GM12878 (cell line): ENCODE measurements around the gene PPP6C. TPM values are rescaled to one million over a fixed set of nuclear protein-coding genes. Genes with fewer than 3 reads are reported as not detected.
"Not testable (repeated sequence)": the region's sequence is repeated elsewhere in the genome, so short reads cannot be mapped to it uniquely, and the experiment has no call there.

Experiments used
- ATAC-seq: fragments of 200-7000 bp; cut with Tn5 transposase; 3 replicates; pipeline ENCODE4 v1.9.1; 2020; ENCODE audit warnings: mild to moderate bottlenecking, moderate library complexity
- BruUV-seq: library from RNA; stranded (reverse); fragments of 400-500 nt; replicated peaks from 2 replicates; lab custom pipeline; 2021; lab: Mats Ljungman, UMichigan
- CTCF ChIA-PET: fragments of 300-600 bp; sonication (Branson Sonifier 250); formaldehyde crosslinking; extraction: SDS; loops from one replicate; lab custom pipeline; 2021; ENCODE audit warnings: inconsistent platforms; lab: Yijun Ruan, JAX
- POLR2A ChIA-PET: fragments of 350-600 bp; formaldehyde crosslinking; extraction: SDS; loops from one replicate; lab custom pipeline; 2021; ENCODE audit warnings: inconsistent platforms; lab: Charles Lee
- RAD21 ChIA-PET: fragments of 300-600 bp; sonication (Branson Sonifier 250); formaldehyde crosslinking; loops from one replicate; lab custom pipeline; 2023; ENCODE audit warnings: antibody characterized with exemption; ENCODE audit not compliant: unreplicated experiment; lab: Charles Lee
- SMC1A ChIA-PET: fragments of 300-600 bp; sonication (Branson Sonifier 250); formaldehyde crosslinking; loops from one replicate; lab custom pipeline; 2023; ENCODE audit not compliant: unreplicated experiment, uncharacterized antibody; lab: Charles Lee
- DNase-seq: peaks from one replicate; pipeline ENCODE4 v3.0.0-alpha.2; 2011; ENCODE audit warnings: low read depth, low spot score
- FAIRE-seq: peaks from 3 replicates; lab custom pipeline; 2011; peaks lifted over from hg19 to GRCh38; lab: Jason Lieb, UNC
- H2AFZ ChIP-seq: 2 replicates; pipeline ENCODE4 v1.6.0; 2011; ENCODE audit warnings: low read depth, low read length, control low read depth; ENCODE audit not compliant: control insufficient read depth
- H3K27ac ChIP-seq: 2 replicates; pipeline ENCODE4 v1.5.1; 2011; ENCODE audit warnings: control low read depth; ENCODE audit not compliant: control insufficient read depth, insufficient read depth
- H3K27me3 ChIP-seq, 2 experiments: replicated peaks in 1 of 2; 2 replicates each; pipeline versions ENCODE4 v1.6.0 to v1.6.1; 2011; ENCODE audit warnings: low read length in 1 of 2; ENCODE audit not compliant: control insufficient read depth in 2 of 2, insufficient read depth in 2 of 2
- H3K36me3 ChIP-seq, 2 experiments: 2 replicates each; pipeline ENCODE4 v1.5.1; 2011; ENCODE audit warnings: low read length in 1 of 2; ENCODE audit not compliant: control insufficient read depth in 2 of 2, insufficient read depth in 2 of 2
- H3K4me1 ChIP-seq: 2 replicates; pipeline ENCODE4 v1.6.1; 2011; ENCODE audit warnings: mild to moderate bottlenecking, low read length, moderate library complexity, mixed read lengths; ENCODE audit not compliant: control insufficient read depth, insufficient read depth
- H3K4me2 ChIP-seq: 2 replicates; pipeline ENCODE4 v1.6.0; 2011; ENCODE audit warnings: control low read depth; ENCODE audit not compliant: control insufficient read depth, insufficient read depth
- H3K4me3 ChIP-seq: fragments of 200-600 bp; sonication (generic); 2 replicates; pipeline ENCODE4 v1.5.1; 2016
- H3K79me2 ChIP-seq: 2 replicates; pipeline ENCODE4 v1.6.0; 2011; ENCODE audit warnings: low read length; ENCODE audit not compliant: control insufficient read depth, insufficient read depth
- H3K9ac ChIP-seq: 2 replicates; pipeline ENCODE4 v1.8.0; 2011; ENCODE audit warnings: low read length, control low read depth, mixed read lengths; ENCODE audit not compliant: control insufficient read depth, insufficient read depth
- H3K9me3 ChIP-seq: replicated peaks from 3 replicates; pipeline ENCODE4 v1.5.1; 2011; ENCODE audit warnings: mild to moderate bottlenecking, low read length; ENCODE audit not compliant: control insufficient read depth, insufficient read depth
- H4K20me1 ChIP-seq: 2 replicates; pipeline ENCODE4 v1.6.0; 2011; ENCODE audit not compliant: control insufficient read depth, insufficient read depth
- ATF2 ChIP-seq: IDR thresholded peaks from 2 replicates; pipeline ENCODE4 v1.6.1; 2012; ENCODE audit warnings: low read length, inconsistent platforms
- ZNF687 ChIP-seq: fragments of 450-650 bp; IDR thresholded peaks from 2 replicates; pipeline ENCODE4 v1.6.1; 2017; ENCODE audit warnings: mild to moderate bottlenecking, moderate library complexity
- WGBS: methylation state at CpG from one replicate; pipeline ENCODE4 v1.1.6; 2016; ENCODE audit warnings: low lambda C conversion rate; ENCODE audit not compliant: insufficient replicate concordance, insufficient coverage; ENCODE audit errors: missing lambda C conversion rate; 5-methylcytosine and 5-hydroxymethylcytosine counted together
- in situ Hi-C: fragments of 300-500 bp; cut with MboI; formaldehyde crosslinking; loops from 9 replicates; pipeline ENCODE4 v1.14.3; 2018; ENCODE audit warnings: mixed read lengths
- intact Hi-C: fragments of 100-400 bp; cut with micrococcal nuclease; formaldehyde crosslinking; loops from one replicate; pipeline ENCODE4 v1.14.2; 2022; ENCODE audit not compliant: unreplicated experiment
- polyA plus RNA-seq, 11 experiments: library from polyadenylated mRNA; depleted of rRNA in 4 of 11; unstranded in 6 of 11; stranded (reverse) in 5 of 11; fragments of >200 nt; fragmentation: Nextera tagmentation in 4 of 11; fragmentation: Illumina TruSeq in 1 of 11; extraction: Ambion mirVana in 4 of 11; extraction: Trizol in 1 of 11; gene quantifications; 1 replicate in 1 of 11; 2 replicates in 10 of 11; pipeline versions ENCODE4 v1.2.1 to v1.2.3, GENCODE V29; 2011 to 2016; ENCODE audit warnings: inconsistent platforms in 2 of 11, missing spikeins in 2 of 11, low read depth in 1 of 11
- total RNA-seq, 4 experiments: library from RNA; depleted of rRNA in 3 of 4; stranded (reverse); fragments of >200 nt in 3 of 4; fragmentation: Illumina TruSeq in 1 of 4; extraction: Trizol in 1 of 4; gene quantifications; 2 replicates each; pipeline versions ENCODE4 v1.2.1 to v1.2.3, GENCODE V29; 2013 to 2021

The PPP6C gene
- total and polyA plus RNA-seq, 10 of the 15 experiments (the other 5 are each of a cell fraction or from before 2014, with no cell fraction given): 26.8 to 45.3 (median 37.1) TPM

GRCh38 chr9:125110464-125110863 is 79.1 kb downstream of the PPP6C start (continued):
- TF ChIP-seq ATF2 (no peak), ZNF687 (no peak)

DNA sequence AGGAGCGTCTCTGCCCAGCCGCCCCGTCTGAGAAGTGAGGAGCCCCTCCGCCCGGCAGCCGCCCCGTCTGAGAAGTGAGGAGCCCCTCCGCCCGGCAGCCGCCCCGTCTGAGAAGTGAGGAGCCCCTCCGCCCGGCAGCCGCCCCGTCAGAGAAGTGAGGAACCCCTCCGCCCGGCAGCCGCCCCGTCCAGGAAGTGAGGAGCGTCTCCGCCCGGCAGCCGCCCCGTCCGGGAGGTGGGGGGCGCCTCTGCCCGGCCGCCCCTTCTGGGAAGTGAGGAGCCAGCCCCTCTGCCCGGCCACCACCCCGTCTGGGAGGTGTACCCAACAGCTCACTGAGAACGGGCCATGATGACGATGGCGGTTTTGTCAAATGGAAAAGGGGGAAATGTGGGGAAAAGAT is 81.1 kb downstream of the PPP6C start:
- in situ Hi-C loops, H3K27me3 ChIP-seq, H3K4me3 ChIP-seq, H3K27ac ChIP-seq, H4K20me1 ChIP-seq, H3K4me2 ChIP-seq, CTCF ChIA-PET, FAIRE-seq, H2AFZ ChIP-seq, DNase-seq, H3K4me1 ChIP-seq, intact Hi-C loops, H3K36me3 ChIP-seq, H3K79me2 ChIP-seq, H3K9me3 ChIP-seq, POLR2A ChIA-PET, RAD21 ChIA-PET, H3K9ac ChIP-seq, ATAC-seq, BruUV-seq: not testable (repeated sequence)
- WGBS: 98% methylated on average over 8 of the region's 33 CpGs
- SMC1A ChIA-PET: interaction anchor here (0.6 kb wide), 1 partner anchor 39 kb away, joined by 4 read pairs; no protein-coding TSS in a partner anchor
